GM12892 (cell line): Measurements from ENCODE around the gene VPS9D1.

Source experiments
- POLR2A ChIP-seq: IDR thresholded peaks from 2 replicates; pipeline ENCODE4 v1.6.1; 2011; ENCODE audit warnings: low read depth, low read length, control low read depth
- POLR2AphosphoS5 ChIP-seq: IDR thresholded peaks from 2 replicates; pipeline ENCODE4 v1.6.1; 2011; ENCODE audit warnings: low read depth, low read length, control low read depth
- TAF1 ChIP-seq: IDR thresholded peaks from 2 replicates; pipeline ENCODE4 v1.6.1; 2011; ENCODE audit warnings: low read depth, mild to moderate bottlenecking, control low read depth, low read length, borderline replicate concordance

DNA sequence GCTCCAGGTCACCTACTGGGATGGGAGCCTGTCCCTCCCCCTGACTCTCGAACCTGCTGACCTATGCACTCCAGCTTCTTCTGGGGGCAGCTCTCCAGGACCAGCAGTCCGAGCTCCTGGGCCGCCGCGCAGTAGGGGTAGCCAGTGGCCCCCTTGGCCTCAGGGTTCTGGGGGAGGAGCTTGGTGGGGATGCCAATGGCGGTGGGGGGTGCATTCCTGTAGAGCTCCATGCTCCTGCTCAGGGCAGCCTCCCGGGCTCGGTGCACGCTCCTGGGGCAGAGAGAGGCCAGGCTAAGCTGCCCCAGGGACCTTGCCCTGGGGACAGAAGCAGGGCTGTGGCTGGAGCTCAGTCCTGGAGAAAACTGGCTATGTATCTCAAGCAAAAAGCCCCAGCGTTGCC is 11.5 kb downstream of the VPS9D1 start:
- no peak for TF ChIP-seq POLR2A
- no peak for TF ChIP-seq POLR2AphosphoS5
- no peak for TF ChIP-seq TAF1
